ENCODE results near the gene PQBP1. TPM values are rescaled to one million over a fixed set of nuclear protein-coding genes. Genes with fewer than 3 reads are reported as not detected.

The PQBP1 gene
- total RNA-seq, 1 donor from 2014 or later = 77.9 TPM

DNA sequence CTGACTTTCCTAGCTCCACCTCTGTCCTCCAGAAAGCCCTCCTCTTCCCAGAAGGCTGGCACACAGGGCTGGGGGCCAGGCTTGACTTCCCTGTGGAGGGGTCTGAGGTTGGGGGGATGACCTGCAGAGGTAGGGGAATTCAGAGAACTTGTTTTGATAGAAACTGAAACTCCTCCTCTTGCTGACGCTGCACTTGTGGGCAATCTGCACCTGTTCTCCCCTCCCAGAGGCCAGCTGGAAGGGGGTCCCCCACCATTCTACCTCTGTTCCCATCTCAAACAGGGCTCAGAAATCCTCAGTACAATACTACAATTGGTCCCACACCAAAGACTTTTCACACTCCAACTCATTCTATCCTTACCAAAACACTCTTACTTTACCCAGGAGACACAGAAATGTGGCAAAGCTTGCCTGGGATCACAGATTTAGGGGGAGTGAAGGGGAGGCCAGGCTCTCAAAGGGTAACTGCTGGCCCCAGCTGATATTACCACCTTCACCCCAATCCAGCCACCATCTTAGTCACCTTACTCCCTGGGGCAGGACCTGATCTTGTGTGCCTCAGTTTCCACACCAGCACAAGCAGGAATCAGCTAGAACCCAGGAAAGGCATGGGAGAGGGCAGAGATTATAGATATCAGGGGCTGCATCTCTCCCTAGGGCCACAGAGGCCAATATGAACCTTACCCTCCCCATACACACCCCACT lies 41.1 kb downstream of the PQBP1 start:
- Mint-ChIP-seq H3K27ac (no peak overlapping the region), H3K9me3 (no peaks in the 10 kb centered on the region), H3K27me3 (no peaks in the 10 kb centered on the region), H3K36me3 (peaks cover 11% of the 10 kb centered on the region), H3K4me3 (no peak overlapping the region), H3K4me1 (ENCODE audit: unreplicated experiment) (no peaks in the 10 kb centered on the region)
- DNase-seq (ENCODE audit: extremely low spot score, unreplicated experiment) = no peak
- TF ChIP-seq, protein P1, sequence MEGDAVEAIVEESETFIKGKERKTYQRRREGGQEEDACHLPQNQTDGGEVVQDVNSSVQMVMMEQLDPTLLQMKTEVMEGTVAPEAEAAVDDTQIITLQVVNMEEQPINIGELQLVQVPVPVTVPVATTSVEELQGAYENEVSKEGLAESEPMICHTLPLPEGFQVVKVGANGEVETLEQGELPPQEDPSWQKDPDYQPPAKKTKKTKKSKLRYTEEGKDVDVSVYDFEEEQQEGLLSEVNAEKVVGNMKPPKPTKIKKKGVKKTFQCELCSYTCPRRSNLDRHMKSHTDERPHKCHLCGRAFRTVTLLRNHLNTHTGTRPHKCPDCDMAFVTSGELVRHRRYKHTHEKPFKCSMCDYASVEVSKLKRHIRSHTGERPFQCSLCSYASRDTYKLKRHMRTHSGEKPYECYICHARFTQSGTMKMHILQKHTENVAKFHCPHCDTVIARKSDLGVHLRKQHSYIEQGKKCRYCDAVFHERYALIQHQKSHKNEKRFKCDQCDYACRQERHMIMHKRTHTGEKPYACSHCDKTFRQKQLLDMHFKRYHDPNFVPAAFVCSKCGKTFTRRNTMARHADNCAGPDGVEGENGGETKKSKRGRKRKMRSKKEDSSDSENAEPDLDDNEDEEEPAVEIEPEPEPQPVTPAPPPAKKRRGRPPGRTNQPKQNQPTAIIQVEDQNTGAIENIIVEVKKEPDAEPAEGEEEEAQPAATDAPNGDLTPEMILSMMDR (conservative IDR thresholded peaks at IDR 0.05) = no peak

DNA sequence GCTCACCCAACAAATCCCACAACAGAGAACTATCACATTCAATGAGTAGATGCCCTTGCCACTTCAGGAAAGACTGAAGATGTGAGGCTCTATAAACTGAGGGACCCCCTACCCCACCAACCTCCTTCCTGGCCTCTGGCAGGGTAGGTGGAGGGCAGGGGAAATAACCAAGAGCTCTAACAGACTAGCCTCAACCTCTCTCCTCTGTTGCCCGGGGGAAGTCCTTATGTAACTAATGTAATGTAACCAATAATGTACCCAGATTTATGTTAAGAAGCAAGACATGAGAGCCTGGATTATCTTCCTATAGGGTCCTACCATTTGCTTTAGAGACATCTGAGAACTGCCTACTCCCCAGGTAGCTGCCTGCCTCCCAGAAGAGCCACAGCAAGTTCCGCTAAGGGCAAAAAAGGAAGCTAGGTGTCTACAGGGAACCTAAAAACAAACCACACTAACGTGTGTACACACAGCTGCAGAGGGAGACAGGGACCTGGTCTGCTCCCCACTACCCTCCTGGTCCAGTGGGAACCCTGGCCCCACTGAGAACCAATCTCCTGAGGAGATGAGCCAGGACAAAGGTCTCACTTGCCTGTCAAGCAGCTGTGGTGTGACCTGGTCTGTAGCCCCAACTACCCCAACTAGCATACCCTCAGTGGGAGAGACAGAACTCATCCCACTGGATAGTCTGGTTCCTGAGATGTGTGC lies 41.9 kb downstream of the PQBP1 start:
- Mint-ChIP-seq H3K36me3 (peaks cover 9% of the 10 kb centered on the region), H3K4me3 (no peak overlapping the region), H3K9me3 (no peaks in the 10 kb centered on the region), H3K27ac (no peak overlapping the region), H3K4me1 (ENCODE audit: unreplicated experiment) (no peaks in the 10 kb centered on the region), H3K27me3 (no peaks in the 10 kb centered on the region)
- TF ChIP-seq, protein P1 (conservative IDR thresholded peaks at IDR 0.05) = no peak
- no peak for DNase-seq (ENCODE audit: extremely low spot score, unreplicated experiment)

DNA sequence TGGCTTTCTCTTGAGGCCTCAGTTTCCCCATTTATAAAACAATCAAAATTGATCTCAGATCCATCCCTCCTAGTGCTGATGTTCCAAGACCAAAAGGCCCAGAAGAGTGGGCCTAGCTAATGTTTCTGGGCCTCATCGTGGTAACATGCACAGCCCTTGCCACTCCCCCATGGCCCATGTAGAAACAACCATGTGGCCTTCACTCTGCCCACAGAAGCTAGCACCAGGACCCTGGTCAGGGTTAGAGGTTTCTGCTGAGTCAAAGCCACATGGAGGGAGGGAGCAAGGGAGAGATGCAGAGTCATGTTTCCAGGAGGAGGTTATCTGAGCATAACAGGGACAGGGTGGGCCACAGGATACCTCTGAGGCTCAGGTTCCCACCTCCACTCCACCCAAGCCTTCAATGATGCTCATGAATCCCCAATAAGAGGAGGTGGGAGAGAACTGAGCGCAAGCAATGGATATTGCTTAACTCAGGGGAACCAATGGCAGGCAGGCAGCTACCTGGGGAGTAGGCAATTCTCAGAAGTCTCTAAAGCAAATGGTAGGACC lies 42.8 kb downstream of the PQBP1 start:
- Mint-ChIP-seq H3K27ac (no peak overlapping the region), H3K27me3 (no peaks in the 10 kb centered on the region), H3K9me3 (no peaks in the 10 kb centered on the region), H3K4me1 (ENCODE audit: unreplicated experiment) (no peaks in the 10 kb centered on the region), H3K36me3 (peaks cover 6% of the 10 kb centered on the region), H3K4me3 (no peak overlapping the region)
- DNase-seq (ENCODE audit: extremely low spot score, unreplicated experiment) = no peak
- TF ChIP-seq, protein P1 (conservative IDR thresholded peaks at IDR 0.05) = no peak

DNA sequence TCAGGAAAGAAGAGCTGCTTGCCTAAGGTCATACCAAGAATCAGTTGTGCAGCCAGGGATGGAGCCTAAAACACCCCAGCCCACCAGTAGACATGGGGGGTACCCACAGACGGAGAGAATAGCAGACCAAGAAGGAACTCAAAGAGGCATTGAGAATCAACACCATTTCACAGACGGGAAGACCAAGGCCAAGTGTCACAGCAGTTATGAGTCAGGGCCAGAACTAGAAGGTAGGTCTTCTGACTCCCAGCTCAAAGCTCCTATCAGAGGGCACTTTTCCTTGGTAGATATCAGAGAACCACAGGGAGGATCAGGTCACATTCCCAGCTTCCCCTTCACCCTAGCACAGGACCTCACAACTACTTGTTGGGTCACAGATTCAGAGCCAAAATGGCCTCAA lies 45.2 kb downstream of the PQBP1 start:
- Mint-ChIP-seq H3K4me1 (ENCODE audit: unreplicated experiment) (no peaks in the 10 kb centered on the region), H3K4me3 (no peak overlapping the region), H3K27me3 (no peaks in the 10 kb centered on the region), H3K36me3 (peaks cover 6% of the 10 kb centered on the region), H3K9me3 (no peaks in the 10 kb centered on the region), H3K27ac (no peak overlapping the region)
- TF ChIP-seq, protein P1 (conservative IDR thresholded peaks at IDR 0.05) = no peak
- no peak for DNase-seq (ENCODE audit: extremely low spot score, unreplicated experiment)

DNA sequence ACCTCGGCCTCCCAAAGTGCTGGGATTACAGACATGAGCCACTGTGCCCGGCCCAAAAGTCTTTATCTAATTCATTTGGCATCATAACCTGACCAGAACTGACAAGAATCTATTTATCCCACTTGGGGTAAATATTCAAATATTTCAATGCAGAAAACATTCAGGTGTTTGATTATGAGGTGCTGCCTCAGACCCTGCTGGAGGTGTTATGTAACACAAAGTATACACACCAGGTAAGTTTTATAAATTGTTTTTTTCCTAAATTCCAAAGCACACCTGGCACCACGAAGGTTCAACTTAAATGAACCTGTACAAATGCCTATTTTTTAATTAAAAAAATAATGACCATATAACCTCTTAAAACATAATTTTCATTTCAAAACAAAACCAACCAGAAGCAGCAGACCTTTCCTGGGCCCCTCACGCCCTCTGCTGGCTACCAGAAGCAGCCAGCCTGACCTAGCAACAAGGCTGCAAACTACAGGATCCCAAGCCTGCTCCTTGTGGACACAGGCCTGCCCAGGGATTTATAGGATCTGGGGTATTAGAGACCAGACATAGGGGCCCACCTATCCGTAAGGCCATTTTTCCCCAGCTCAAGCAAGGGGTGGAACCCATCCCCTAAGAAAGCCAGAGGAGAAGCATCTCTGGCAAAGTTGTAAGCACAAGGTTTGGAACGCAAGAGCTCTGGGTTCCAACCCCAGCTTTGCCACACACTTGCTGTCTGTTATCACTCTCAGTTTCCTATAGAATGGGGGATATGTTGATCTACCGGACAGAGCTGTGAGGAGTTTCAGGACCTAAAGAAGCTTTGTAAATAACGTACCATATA lies 48.0 kb downstream of the PQBP1 start:
- Mint-ChIP-seq H3K27ac (peak overlapping the region; percentile 12), H3K36me3 (peaks cover 6% of the 10 kb centered on the region), H3K4me3 (no peak overlapping the region), H3K9me3 (no peaks in the 10 kb centered on the region), H3K4me1 (ENCODE audit: unreplicated experiment) (no peaks in the 10 kb centered on the region), H3K27me3 (no peaks in the 10 kb centered on the region)
- no peak for DNase-seq (ENCODE audit: extremely low spot score, unreplicated experiment)
- TF ChIP-seq, protein P1 (conservative IDR thresholded peaks at IDR 0.05) = peak; percentile 80
